NCI-H748 (cell line): ENCODE results near the gene ARIH1.
"Not testable (repeated sequence)": the region's sequence is repeated elsewhere in the genome, so short reads cannot be mapped to it uniquely, and the experiment has no call there.

Experiments used
- DNase-seq: peaks from one replicate; lab custom pipeline; 2025; ENCODE audit not compliant: unreplicated experiment; lab: John Stamatoyannopoulos, UW

The ARIH1 gene

GRCh38 chr15:72593838-72594237, 119.7 kb downstream of the ARIH1 start:
- DNase-seq: no peak

- DNase-seq: peak; percentile 34
Measured at GRCh38 chr15:72599855-72600464, 125.8 kb downstream of the ARIH1 start.

GRCh38 chr15:72604794-72605193, 130.7 kb downstream of the ARIH1 start:
- no peak for DNase-seq

DNA sequence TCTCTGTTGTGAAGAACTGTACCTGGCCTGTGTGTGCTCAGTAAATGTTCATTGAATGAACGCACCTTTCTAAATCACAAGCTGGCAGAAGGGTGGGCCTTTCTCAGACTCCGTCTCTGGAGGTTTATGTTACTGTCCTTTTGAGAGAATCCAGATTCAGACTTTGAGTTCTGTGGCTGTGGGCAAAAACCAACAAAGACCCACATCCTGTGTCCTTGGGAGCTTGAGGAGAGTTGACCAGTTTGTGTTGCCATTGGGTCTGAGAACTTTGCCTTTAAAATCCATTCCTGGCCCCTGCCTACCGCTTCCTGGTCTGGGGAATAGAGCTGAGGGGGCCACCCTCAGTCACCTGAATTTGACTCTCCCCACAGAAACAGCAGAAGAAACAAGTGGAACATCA, 134.0 kb downstream of the ARIH1 start:
- DNase-seq: not testable (repeated sequence)

- no peak for DNase-seq
Measured at GRCh38 chr15:72609862-72610261, 135.7 kb downstream of the ARIH1 start.

- not testable (repeated sequence) for DNase-seq
Measured at GRCh38 chr15:72612324-72612723, 138.2 kb downstream of the ARIH1 start.

- no peak for DNase-seq
Measured at GRCh38 chr15:72614810-72615532, 140.8 kb downstream of the ARIH1 start.

DNA sequence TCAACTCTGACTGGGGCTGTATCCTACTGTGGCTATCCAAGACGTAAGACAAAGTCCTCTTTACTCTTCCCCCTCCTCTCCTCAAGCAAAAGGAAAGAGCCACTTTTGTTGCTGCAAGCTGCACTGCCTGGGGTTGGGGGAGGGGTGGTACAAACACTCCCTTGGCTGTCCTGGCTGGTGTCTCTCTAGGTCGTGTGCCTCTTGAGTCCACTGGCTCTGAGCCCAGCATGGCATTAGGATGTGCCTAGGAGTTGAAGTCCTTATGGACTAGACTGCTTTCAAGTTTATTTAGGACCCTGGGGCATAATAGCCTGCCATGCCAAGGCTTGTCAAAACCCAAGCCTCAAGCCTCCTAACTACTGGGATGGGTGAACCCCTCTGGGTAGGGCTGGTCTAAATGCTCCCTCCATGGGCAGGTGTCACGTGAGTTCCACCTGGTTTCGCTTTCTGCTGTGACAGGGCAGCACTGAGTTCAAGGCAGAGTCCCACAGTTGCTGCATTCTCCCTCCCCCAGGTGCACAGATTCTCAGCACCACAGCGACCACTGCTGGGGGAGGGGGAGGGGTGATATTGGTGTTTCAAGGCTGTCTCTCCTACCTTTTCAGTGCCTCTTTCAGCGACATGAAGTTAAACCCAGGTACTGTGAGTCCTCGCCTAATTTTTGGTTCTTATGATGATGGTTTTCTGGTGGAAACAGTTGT, 141.6 kb downstream of the ARIH1 start:
- not testable (repeated sequence) for DNase-seq

DNA sequence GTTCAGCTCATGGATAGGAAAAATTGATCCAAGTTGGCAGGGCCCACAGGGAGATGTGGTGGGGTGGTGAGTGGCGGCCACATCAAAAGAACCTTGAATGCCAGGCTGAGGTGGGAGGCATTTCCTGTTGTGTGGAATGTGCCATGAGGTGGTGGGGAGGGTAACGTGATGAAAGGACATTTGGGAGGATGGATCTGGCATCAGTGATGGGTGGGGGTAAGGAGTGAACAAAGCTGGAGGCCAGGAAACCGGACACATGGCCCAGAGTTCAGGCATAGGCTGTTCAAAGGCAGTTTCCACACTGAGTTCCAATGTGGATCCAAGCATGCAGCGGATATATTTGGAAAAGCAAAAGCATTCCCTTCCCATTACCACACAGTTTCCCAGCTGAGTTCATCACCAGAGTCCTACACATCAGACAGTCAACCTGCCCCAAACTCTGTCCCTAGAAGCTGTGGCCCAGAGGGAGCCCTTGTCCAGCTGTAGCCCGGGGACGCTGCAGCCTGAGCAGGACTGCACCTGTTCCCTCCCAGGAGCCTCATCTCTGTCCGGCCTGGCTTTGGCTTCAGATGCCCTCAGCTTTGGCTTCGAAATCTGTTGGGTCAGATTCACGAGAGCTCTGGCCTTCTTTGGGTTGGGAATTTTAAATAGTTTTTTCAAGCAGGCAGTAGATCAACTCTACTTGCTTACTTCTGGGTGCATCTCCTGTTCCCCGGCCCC, 142.5 kb downstream of the ARIH1 start:
- no peak for DNase-seq

GRCh38 chr15:72623854-72624253, 149.7 kb downstream of the ARIH1 start:
- DNase-seq: not testable (repeated sequence)

DNA sequence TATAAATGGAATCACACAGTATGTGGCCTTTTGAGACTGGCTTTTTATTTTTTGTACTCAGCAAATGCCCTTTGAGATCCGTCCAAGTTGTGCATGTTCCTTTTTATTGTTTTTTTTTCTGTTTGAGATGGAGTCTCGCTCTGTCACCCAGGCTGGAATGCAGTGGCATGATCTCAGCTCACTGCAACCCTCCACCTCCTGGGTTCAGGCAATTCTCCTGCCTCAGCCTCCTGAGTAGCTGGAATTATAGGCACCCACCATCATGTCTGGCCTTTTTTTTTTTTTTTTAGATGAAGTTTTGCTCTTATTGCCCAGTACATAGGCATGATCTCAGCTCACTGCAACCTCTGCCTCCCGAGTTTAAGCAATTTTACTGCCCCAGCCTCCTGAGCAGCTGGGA, 152.0 kb downstream of the ARIH1 start:
- not testable (repeated sequence) for DNase-seq

- not testable (repeated sequence) for DNase-seq
Measured at GRCh38 chr15:72628249-72629067, 154.3 kb downstream of the ARIH1 start.

DNA sequence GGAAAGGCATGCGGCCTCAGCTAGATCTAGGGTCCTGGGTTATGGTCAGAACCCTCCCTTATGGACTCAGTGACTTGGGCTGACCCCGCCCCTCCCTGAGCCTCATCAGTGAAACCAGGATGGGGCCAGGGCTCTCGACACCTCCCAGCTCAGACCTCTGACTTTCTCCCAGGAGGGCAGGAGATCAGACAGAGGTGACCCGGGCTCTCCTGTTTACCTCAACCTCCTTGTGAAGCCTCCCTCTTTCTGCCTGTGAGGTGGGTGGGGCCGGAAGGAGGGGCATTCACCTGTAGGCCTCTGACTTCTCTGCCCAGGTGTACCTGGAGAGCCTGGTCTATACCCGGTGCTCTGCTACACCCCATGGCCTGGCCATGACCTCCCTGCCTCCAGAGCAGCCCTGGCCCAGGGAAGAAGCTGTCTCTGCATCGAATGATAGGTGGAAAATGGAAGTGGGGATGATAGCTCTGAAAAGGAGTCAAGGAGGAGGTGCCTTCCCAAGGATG, 155.0 kb downstream of the ARIH1 start:
- not testable (repeated sequence) for DNase-seq

GRCh38 chr15:72636519-72637282, 162.6 kb downstream of the ARIH1 start:
- not testable (repeated sequence) for DNase-seq

- DNase-seq: not testable (repeated sequence)
Measured at GRCh38 chr15:72639759-72640483, 165.8 kb downstream of the ARIH1 start.

- DNase-seq: not testable (repeated sequence)
Measured at GRCh38 chr15:72642271-72642670, 168.1 kb downstream of the ARIH1 start.

GRCh38 chr15:72648631-72649253, 174.6 kb downstream of the ARIH1 start:
- DNase-seq: not testable (repeated sequence)
